ENCODE data around the gene AP1S3. TPM values are rescaled to one million over a fixed set of nuclear protein-coding genes. Genes with fewer than 3 reads are reported as not detected.

The AP1S3 gene
- total and polyA plus RNA-seq, 8 donors = 1.9 to 8.5 (median 3.8) TPM

DNA sequence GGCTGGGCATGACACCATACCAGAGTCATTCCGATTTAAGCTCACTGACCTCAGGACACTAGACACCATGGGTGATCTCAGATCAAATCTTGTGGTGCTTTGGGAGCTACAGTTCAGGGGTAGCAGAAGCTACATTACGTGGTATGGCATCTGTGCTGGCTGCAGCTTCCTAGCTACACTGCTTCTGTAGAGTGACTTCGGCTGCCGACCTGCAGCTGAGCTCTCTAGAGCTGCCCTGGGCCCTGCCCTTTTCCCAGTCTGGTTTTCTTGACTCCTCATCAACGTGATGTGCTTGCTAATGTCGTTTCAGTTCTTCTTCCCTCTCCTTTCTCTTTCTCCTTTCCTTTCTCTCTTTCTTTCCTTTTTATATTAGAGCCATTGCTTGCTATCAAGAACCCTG is 100.2 kb downstream of the AP1S3 start:
- Histone ChIP-seq H3K4me1 (no peaks in the 10 kb centered on the region), H3K27ac (no peak overlapping the region), H3K9me3 (no peaks in the 10 kb centered on the region), H3K27me3 (no peaks in the 10 kb centered on the region), H3K4me3 (no peak overlapping the region), H3K36me3 (no peaks in the 10 kb centered on the region)
- WGBS, 2 donors = 81 to 86% methylated on average over 6 of the region's 6 CpGs
- DNase-seq (no peak), ATAC-seq (no peak), FAIRE-seq (no peak)
- TF ChIP-seq, protein P1, sequence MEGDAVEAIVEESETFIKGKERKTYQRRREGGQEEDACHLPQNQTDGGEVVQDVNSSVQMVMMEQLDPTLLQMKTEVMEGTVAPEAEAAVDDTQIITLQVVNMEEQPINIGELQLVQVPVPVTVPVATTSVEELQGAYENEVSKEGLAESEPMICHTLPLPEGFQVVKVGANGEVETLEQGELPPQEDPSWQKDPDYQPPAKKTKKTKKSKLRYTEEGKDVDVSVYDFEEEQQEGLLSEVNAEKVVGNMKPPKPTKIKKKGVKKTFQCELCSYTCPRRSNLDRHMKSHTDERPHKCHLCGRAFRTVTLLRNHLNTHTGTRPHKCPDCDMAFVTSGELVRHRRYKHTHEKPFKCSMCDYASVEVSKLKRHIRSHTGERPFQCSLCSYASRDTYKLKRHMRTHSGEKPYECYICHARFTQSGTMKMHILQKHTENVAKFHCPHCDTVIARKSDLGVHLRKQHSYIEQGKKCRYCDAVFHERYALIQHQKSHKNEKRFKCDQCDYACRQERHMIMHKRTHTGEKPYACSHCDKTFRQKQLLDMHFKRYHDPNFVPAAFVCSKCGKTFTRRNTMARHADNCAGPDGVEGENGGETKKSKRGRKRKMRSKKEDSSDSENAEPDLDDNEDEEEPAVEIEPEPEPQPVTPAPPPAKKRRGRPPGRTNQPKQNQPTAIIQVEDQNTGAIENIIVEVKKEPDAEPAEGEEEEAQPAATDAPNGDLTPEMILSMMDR (IDR thresholded peaks at IDR 0.05) = no peak
- intact Hi-C loops (cut with DNase I) = no loop called here

- TF ChIP-seq, protein P1 (IDR thresholded peaks at IDR 0.05) = no peak
Measured at GRCh38 chr2:223736488-223736887, 100.9 kb downstream of the AP1S3 start.

GRCh38 chr2:223735659-223736244 is 101.6 kb downstream of the AP1S3 start:
- Histone ChIP-seq H3K4me1 (no peaks in the 10 kb centered on the region), H3K27ac (no peak overlapping the region), H3K36me3 (no peaks in the 10 kb centered on the region), H3K27me3 (no peaks in the 10 kb centered on the region), H3K4me3 (no peak overlapping the region), H3K9me3 (no peaks in the 10 kb centered on the region)
- no peak for DNase-seq
- 76 to 85% methylated on average over 4 of the region's 4 CpGs for WGBS, 2 donors
- TF ChIP-seq, protein P1 (IDR thresholded peaks at IDR 0.05) = no peak
- no peak for FAIRE-seq
- intact Hi-C loops (cut with DNase I) = no loop called here
- no peak for ATAC-seq

More at GRCh38 chr2:223736488-223736887, 100.9 kb downstream of the AP1S3 start:
- Histone ChIP-seq H3K4me3 (no peak overlapping the region), H3K36me3 (no peaks in the 10 kb centered on the region), H3K27me3 (no peaks in the 10 kb centered on the region), H3K27ac (no peak overlapping the region), H3K9me3 (no peaks in the 10 kb centered on the region), H3K4me1 (no peaks in the 10 kb centered on the region)
- 77 to 78% methylated on average over 4 of the region's 4 CpGs for WGBS, 2 donors
- FAIRE-seq (no peak), DNase-seq (no peak), ATAC-seq (no peak)
- intact Hi-C loops (cut with DNase I) = no loop called here

DNA sequence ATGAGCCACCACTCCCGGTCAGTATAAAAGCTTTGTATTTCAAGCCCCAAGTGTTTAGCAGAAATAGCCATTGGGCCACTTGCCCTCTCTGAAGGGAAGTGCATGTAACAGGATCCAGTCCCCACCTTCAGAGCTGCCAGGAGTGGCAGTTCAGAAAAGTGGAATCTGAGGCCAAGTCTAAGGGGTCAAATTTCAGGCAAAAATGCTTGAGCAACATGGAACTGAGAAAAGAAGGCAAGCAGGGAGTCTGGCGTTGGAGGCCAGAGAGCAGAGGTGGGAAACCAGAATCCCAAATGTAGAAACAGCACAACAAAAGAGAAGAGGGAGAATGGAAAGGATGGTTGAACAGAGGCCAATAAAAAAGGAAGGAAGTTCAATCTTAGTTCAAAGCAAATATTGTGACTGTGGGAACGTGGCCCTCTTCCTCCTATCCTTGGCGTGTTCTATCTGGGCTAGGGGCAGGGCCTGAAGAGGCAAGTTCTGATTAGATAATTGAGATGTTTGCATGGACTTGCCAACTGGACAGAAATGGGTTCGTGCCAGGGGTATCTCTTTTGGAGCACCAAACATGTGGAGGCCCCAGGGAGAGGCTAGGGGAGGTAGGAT is 102.2 kb downstream of the AP1S3 start:
- H3K36me3 ChIP-seq = no peaks in the 10 kb centered on the region
- ATAC-seq (no peak), DNase-seq (no peak), FAIRE-seq (no peak)
- 53 to 61% methylated on average over 5 of the region's 5 CpGs for WGBS, 2 donors
- intact Hi-C loops (cut with DNase I) = no loop called here
- no peaks in the 10 kb centered on the region for H3K9me3 ChIP-seq
- H3K27me3 ChIP-seq = no peaks in the 10 kb centered on the region
- no peaks in the 10 kb centered on the region for H3K4me1 ChIP-seq
- H3K27ac ChIP-seq = no peak overlapping the region
- H3K4me3 ChIP-seq = no peak overlapping the region
- TF ChIP-seq, protein P1 (IDR thresholded peaks at IDR 0.05) = no peak

GRCh38 chr2:223734346-223734745 is 103.0 kb downstream of the AP1S3 start:
- no peak overlapping the region for H3K27ac ChIP-seq
- H3K4me1 ChIP-seq = no peaks in the 10 kb centered on the region
- no peak for FAIRE-seq
- H3K27me3 ChIP-seq = no peaks in the 10 kb centered on the region
- no peak for DNase-seq
- no peaks in the 10 kb centered on the region for H3K36me3 ChIP-seq
- no peak overlapping the region for H3K4me3 ChIP-seq
- no peaks in the 10 kb centered on the region for H3K9me3 ChIP-seq
- TF ChIP-seq, protein P1 (IDR thresholded peaks at IDR 0.05) = no peak
- 93 to 100% methylated on average over 2 of the region's 2 CpGs for WGBS, 2 donors
- no peak for ATAC-seq
- intact Hi-C loops (cut with DNase I) = no loop called here
